Inferior parietal cortex (tissue), 1 donor: Measurements from ENCODE around the gene RESF1.

Source experiments
- DNase-seq: peaks from one replicate; pipeline ENCODE4 v3.0.0-alpha.2; 2016; ENCODE audit errors: extremely low spot score

The RESF1 gene

GRCh38 chr12:32005496-32006125, 46.4 kb downstream of the RESF1 start:
- DNase-seq: peak; percentile 39
